ENCODE measurements around the gene RHOBTB3. TPM values are rescaled to one million over a fixed set of nuclear protein-coding genes. Genes with fewer than 3 reads are reported as not detected.

Gene RHOBTB3
- total and polyA plus RNA-seq, 10 of the 15 experiments (the other 5 are each of a cell fraction or from before 2014, with no cell fraction given): 3.6 to 42.8 (median 8.4) TPM

DNA sequence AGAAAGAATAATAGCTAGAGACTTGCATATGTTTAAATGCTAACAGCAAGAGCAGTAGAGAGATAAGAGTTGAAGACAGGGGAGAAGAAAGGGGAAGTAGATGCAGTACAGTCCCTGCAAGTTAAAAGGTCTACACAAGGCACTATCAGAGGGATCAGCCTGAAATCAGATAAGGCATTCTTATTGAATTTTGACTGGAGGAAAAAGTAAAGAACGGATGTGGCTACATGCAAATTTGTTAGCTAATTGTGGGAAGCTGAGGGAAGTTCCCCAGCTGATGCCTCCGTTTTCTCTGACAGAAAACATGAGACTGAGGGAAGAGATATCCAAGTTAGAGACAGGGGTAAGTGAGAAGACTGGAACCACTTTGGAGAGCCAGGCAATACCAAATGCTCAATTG is 12.9 kb upstream of the RHOBTB3 start (continued):
- TF ChIP-seq MTA2 (IDR thresholded peaks at IDR 0.05; ENCODE audit: low read depth) (peak; percentile 67; the same call in 1 of the 2 replicates), SRF (IDR thresholded peaks at IDR 0.05; ENCODE audit: low read depth in 2 of 2, low read length in 2 of 2) (no peak), NR2F1 (conservative IDR thresholded peaks at IDR 0.05) (no peak), MTA3 (IDR thresholded peaks at IDR 0.05; ENCODE audit: borderline replicate concordance, low read length) (no peak), HDAC2 (IDR thresholded peaks at IDR 0.05) (no peak), MYC (IDR thresholded peaks at IDR 0.05; ENCODE audit: insufficient read depth, insufficient read length, insufficient replicate concordance, low read length, severe bottlenecking) (no peak), BACH1 (IDR thresholded peaks at IDR 0.05; ENCODE audit: borderline replicate concordance) (no peak), EZH2 (IDR thresholded peaks at IDR 0.05; ENCODE audit: borderline replicate concordance, control insufficient read depth, low read depth, low read length) (no peak), ZNF207 (IDR thresholded peaks at IDR 0.05; ENCODE audit: borderline replicate concordance) (no peak), CHD1 (IDR thresholded peaks at IDR 0.05; ENCODE audit: low read depth, low read length) (no peak), ESRRA (IDR thresholded peaks at IDR 0.05; ENCODE audit: low read length) (no peak), GABPA (IDR thresholded peaks at IDR 0.05; ENCODE audit: low read depth) (no peak)
- TF ChIP-seq, protein P1, sequence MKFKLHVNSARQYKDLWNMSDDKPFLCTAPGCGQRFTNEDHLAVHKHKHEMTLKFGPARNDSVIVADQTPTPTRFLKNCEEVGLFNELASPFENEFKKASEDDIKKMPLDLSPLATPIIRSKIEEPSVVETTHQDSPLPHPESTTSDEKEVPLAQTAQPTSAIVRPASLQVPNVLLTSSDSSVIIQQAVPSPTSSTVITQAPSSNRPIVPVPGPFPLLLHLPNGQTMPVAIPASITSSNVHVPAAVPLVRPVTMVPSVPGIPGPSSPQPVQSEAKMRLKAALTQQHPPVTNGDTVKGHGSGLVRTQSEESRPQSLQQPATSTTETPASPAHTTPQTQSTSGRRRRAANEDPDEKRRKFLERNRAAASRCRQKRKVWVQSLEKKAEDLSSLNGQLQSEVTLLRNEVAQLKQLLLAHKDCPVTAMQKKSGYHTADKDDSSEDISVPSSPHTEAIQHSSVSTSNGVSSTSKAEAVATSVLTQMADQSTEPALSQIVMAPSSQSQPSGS (IDR thresholded peaks at IDR 0.05; ENCODE audit: low read length): peak; percentile 32
- TF ChIP-seq, protein P2, sequence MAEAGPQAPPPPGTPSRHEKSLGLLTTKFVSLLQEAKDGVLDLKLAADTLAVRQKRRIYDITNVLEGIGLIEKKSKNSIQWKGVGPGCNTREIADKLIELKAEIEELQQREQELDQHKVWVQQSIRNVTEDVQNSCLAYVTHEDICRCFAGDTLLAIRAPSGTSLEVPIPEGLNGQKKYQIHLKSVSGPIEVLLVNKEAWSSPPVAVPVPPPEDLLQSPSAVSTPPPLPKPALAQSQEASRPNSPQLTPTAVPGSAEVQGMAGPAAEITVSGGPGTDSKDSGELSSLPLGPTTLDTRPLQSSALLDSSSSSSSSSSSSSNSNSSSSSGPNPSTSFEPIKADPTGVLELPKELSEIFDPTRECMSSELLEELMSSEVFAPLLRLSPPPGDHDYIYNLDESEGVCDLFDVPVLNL (IDR thresholded peaks at IDR 0.05; ENCODE audit: low read depth, low read length): no peak
- TF ChIP-seq, protein P3, sequence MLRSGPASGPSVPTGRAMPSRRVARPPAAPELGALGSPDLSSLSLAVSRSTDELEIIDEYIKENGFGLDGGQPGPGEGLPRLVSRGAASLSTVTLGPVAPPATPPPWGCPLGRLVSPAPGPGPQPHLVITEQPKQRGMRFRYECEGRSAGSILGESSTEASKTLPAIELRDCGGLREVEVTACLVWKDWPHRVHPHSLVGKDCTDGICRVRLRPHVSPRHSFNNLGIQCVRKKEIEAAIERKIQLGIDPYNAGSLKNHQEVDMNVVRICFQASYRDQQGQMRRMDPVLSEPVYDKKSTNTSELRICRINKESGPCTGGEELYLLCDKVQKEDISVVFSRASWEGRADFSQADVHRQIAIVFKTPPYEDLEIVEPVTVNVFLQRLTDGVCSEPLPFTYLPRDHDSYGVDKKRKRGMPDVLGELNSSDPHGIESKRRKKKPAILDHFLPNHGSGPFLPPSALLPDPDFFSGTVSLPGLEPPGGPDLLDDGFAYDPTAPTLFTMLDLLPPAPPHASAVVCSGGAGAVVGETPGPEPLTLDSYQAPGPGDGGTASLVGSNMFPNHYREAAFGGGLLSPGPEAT (IDR thresholded peaks at IDR 0.05; ENCODE audit: low read depth): 0 out of 2 replicates have a peak, but pooled peaks have one; percentile 66
- TF ChIP-seq, protein P4, sequence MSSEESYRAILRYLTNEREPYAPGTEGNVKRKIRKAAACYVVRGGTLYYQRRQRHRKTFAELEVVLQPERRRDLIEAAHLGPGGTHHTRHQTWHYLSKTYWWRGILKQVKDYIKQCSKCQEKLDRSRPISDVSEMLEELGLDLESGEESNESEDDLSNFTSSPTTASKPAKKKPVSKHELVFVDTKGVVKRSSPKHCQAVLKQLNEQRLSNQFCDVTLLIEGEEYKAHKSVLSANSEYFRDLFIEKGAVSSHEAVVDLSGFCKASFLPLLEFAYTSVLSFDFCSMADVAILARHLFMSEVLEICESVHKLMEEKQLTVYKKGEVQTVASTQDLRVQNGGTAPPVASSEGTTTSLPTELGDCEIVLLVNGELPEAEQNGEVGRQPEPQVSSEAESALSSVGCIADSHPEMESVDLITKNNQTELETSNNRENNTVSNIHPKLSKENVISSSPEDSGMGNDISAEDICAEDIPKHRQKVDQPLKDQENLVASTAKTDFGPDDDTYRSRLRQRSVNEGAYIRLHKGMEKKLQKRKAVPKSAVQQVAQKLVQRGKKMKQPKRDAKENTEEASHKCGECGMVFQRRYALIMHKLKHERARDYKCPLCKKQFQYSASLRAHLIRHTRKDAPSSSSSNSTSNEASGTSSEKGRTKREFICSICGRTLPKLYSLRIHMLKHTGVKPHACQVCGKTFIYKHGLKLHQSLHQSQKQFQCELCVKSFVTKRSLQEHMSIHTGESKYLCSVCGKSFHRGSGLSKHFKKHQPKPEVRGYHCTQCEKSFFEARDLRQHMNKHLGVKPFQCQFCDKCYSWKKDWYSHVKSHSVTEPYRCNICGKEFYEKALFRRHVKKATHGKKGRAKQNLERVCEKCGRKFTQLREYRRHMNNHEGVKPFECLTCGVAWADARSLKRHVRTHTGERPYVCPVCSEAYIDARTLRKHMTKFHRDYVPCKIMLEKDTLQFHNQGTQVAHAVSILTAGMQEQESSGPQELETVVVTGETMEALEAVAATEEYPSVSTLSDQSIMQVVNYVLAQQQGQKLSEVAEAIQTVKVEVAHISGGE (CRISPR knock-in tag; IDR thresholded peaks at IDR 0.05): no peak
- TF ChIP-seq, protein P5, sequence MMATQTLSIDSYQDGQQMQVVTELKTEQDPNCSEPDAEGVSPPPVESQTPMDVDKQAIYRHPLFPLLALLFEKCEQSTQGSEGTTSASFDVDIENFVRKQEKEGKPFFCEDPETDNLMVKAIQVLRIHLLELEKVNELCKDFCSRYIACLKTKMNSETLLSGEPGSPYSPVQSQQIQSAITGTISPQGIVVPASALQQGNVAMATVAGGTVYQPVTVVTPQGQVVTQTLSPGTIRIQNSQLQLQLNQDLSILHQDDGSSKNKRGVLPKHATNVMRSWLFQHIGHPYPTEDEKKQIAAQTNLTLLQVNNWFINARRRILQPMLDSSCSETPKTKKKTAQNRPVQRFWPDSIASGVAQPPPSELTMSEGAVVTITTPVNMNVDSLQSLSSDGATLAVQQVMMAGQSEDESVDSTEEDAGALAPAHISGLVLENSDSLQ (IDR thresholded peaks at IDR 0.05): no peak; the same call in 1 of the 2 replicates
- TF ChIP-seq, protein P6, sequence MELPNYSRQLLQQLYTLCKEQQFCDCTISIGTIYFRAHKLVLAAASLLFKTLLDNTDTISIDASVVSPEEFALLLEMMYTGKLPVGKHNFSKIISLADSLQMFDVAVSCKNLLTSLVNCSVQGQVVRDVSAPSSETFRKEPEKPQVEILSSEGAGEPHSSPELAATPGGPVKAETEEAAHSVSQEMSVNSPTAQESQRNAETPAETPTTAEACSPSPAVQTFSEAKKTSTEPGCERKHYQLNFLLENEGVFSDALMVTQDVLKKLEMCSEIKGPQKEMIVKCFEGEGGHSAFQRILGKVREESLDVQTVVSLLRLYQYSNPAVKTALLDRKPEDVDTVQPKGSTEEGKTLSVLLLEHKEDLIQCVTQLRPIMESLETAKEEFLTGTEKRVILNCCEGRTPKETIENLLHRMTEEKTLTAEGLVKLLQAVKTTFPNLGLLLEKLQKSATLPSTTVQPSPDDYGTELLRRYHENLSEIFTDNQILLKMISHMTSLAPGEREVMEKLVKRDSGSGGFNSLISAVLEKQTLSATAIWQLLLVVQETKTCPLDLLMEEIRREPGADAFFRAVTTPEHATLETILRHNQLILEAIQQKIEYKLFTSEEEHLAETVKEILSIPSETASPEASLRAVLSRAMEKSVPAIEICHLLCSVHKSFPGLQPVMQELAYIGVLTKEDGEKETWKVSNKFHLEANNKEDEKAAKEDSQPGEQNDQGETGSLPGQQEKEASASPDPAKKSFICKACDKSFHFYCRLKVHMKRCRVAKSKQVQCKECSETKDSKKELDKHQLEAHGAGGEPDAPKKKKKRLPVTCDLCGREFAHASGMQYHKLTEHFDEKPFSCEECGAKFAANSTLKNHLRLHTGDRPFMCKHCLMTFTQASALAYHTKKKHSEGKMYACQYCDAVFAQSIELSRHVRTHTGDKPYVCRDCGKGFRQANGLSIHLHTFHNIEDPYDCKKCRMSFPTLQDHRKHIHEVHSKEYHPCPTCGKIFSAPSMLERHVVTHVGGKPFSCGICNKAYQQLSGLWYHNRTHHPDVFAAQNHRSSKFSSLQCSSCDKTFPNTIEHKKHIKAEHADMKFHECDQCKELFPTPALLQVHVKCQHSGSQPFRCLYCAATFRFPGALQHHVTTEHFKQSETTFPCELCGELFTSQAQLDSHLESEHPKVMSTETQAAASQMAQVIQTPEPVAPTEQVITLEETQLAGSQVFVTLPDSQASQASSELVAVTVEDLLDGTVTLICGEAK (IDR thresholded peaks at IDR 0.05; ENCODE audit: borderline replicate concordance): no peak
